Activated CD4-positive, CD25-positive, alpha-beta regulatory T cell (primary cell): ENCODE results near the gene MEIS2.

Source experiments
- DNase-seq, 4 experiments: peaks; one replicate each; lab custom pipeline; 2025; lab: John Stamatoyannopoulos, UW

The MEIS2 gene

DNA sequence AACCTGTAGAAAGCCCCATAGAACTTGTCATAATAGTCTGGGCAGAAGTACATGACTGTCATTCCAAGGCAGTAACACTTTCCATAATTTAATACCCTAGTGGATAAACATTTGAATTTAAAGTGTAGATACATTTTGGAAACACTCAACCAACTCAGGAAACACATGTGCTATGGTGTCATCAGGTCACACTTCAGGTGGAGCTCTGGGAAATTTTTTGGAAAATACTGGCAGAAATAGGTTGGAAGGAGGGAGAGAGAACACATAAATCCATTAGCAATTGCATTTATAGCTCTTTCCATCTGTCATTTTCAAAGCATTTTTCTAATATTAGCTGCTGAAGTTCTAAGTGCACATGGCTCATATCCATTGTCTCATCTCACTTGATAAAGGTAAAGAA lies 135.7 kb downstream of the MEIS2 start:
- DNase-seq, result no peak

DNA sequence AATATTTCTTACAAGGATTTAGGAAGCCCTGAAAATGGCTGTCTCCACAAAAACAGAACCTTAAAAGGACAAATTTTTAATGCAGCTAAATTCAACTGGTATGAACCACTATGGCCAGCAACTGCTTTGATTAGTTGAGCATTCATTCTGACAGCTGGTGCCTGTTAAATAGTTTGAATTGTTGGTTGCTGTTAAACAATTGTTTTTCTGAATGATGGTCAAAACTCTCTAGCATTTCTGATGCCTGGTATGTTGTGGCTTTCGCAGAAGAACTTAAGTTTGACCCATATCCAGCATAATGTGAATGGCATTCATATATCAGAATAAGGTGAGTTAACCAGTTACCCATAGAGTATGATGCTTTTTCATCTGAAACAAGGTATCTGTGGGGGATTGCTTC lies 138.4 kb downstream of the MEIS2 start:
- DNase-seq, result no peak

DNA sequence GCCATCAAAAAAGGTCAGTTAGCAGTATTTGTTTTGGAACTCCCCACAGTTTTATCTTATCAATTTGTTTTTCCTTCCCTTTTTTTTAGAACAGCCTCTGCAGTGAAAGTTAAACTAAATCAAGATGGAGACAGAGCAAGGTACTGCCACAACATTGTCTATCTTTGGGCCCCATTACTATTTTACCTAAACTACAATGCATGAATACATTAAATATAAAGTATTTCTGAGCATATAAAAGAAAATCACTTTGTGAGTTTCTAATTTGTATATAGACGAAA lies 139.5 kb downstream of the MEIS2 start:
- no peak for DNase-seq

DNA sequence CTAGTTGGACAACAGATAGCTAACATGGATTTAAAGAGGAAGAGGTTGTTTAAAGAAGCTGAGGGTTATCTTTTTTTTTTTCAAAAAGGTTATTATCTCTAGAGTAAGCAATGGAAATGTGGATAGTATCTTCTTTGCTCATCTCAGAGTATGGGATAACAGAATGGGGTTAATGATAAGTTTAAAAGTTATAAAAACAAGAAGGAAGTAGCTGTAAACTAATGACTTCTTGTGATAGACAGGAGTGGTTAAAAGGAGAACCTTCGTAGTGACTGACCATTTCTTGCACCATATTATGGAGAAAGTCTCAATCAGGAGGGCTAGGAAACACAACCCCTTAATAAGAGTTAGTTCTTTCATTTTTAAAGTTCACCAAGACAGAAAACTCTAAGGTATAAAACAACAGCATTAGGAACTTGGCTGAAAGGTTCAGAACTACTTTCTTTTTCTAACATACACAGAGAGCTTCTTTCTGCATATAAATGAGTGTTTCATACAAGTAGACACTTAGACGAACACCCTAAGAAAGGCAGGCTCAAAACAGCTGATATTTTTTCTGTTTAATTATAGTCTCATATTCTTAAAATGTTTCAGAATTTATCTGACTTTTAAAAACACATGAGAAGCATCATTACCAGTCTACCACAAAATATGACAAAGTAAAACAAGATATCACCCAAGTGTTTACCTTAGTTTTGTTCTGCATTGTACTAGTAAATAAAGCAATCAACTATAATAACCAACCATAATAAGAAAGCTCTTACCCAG lies 140.0 kb downstream of the MEIS2 start:
- DNase-seq, result no peak

DNA sequence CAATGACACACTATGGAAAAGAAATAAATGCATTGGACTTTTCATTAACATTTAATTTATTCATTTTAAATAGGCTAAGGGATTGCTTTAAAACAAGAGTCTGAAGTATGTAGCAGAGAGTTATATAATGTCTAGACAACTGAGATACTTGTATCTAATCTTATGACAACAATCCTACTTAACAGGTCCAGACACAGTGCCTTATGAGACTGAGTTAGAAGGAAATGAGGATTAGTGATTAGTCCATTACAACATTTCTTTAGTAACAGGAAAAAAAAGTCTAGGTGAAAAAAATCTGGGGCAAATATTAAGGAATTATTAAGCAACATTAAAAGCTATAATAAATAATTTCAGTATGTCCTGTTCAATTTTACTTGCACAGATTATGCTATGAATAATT lies 140.6 kb downstream of the MEIS2 start:
- DNase-seq, result no peak

DNA sequence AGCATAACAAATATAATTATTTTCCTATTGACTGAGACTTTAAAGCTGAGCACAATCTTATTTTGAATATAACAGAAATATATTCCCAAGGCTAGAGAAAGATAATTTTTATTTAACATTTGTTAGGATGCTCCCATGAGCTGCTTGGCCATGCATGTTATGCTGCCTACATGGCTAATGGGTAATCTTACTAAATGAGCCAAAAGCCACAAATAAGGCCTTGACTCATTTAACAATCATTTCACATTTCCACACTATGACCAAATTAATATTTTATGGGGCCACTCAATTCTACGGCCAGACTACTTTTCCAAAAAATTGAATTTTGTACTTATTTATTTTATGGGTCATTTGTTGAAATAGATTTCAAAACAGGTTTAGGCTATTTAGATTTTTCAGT lies 141.7 kb downstream of the MEIS2 start:
- no peak for DNase-seq

DNA sequence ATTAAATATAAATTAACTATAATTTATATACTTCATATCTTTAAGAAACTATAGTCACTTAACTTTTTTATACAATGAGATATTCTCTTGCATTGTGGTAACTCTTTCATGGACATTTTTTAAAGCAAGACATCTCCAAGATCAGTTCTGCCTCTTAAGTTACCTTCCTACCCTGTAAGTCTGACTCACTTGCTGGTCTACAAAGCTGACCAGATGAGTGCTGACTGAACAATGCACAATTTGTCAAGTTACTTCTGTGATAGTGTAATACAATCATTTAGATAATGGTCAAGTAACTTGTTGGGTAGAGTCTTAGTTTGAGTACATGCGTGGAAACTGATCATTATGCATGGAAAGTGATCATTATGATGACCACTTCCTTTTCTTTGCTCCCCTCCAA lies 145.9 kb downstream of the MEIS2 start:
- DNase-seq, result no peak

DNA sequence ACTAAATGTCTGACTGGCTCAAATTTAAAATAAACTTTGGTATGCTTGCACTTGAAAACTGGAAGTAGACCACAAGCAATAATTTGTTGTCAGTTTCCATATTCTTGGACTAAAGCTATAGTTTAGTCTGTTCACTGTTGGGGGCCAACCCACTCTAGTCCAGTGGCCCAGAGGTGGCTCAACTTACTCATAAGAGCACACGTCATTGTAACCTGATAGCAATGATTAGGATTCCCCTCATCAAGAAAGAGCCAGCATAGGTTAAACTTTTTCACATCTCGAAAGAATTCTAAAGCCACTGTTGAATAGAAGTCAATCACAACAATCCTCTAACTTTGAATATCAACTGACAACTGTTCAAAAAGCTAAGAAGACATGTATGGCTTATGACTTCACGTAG lies 147.0 kb downstream of the MEIS2 start:
- no peak for DNase-seq

DNA sequence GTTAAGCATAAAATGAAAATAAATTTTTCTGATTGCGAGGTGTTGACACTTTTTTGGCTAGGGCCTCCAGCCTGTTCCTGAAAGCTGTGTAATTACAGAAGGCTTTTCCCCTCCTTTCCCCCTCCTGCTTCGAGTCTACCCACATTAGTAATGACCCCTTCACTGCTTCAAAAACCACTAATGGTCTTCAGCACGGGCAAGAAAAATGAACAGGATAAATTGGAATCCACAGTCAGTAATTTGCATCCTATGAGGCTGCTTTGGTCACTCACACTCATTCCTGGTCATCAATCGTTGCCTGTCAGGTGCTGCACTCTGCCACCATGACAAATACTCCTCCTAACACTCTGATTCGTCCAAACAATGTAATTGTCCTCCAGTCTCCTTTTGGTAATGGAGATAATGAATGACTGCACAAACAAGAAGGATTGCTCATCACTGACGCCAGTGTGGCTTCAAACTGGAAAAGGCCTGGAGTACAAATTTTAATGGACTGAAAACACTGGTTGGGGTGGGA lies 148.6 kb downstream of the MEIS2 start:
- no peak for DNase-seq

DNA sequence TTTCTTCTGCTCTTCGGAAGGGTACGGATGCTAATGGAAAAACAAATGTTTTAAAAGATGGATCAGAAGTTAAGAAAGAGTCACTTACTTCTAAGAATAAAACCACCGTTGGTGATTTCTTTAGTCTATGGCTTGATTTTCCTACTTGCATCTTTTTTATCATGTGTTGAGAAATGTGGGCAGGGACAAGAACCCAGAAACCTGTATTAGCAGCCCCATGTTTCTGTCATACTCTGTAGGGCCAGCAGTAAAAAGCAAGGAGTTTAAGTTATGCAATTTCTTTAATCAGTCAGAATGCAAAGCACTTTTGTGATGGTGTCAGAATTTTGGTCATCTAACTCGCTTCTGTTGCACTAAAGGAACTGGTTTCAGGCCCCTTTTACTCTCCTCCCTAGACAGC lies 150.0 kb downstream of the MEIS2 start:
- DNase-seq, result no peak

DNA sequence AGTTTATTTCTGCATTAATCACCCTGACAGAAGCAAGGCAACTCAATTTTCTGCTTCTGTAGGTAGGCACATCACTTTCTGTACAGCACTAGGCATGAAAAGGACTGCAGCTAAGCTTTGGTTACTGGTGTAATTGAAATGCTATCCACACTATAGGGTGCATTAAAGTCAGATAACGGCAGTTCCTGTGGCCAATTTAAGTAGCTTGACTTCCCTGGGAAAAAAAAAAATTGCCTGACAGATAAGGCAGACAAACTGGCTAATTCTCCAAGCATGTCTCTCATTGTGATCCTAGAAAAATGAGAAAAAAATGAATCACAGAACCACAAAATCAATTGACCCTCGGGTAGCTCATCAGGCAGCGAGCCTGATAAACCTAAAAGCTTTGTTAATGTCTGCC lies 151.4 kb downstream of the MEIS2 start:
- no peak for DNase-seq

DNA sequence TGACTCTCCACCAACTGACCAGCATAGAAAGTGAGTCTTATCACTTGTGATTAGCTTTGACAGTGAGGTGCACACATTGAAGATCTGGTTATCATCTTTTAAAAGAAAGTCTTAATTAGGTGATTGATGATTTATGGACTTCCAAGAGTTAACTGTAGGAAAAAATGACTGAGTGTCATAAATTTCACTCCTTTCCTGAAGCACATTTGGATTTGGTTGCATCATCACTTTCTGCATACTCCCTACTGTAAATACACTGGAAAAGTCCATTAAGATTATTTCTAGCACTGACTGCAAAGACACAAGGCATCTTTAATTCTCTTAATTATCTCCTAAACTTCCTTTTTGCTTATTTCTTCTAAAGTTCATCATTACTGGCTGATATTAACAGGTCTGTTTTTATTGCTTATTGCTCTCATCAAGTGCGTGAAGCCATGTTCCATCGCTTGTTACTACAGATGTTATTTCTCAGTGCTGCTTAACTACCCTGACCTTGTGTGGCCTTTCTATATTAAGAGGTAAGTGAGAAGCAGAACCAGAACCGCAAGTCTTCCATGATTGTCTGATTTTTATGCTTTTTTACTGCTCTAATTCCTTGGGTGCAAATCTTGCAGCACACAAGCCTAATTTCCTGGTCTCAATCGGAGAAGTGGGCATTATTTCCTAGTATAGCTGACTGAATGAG lies 153.2 kb downstream of the MEIS2 start:
- no peak for DNase-seq

DNA sequence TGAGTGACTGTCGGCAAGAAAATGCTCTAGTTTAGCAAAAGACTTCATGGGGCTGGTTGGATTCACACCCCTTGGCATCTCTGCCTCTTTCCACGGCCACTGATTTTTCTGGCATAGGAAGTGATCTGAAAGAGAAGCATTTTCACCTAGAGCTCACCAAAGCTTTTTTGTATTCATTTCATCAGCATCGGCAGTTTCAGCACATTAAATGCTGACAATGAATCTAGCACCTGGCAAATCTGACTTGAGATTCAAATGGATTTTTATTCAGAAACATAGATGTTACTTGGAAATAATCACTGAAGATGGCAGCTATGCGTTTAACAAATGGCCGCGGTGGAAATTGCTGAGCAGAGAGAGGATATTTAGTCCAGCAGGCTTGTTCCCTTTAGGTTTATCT lies 155.9 kb downstream of the MEIS2 start:
- no peak for DNase-seq

DNA sequence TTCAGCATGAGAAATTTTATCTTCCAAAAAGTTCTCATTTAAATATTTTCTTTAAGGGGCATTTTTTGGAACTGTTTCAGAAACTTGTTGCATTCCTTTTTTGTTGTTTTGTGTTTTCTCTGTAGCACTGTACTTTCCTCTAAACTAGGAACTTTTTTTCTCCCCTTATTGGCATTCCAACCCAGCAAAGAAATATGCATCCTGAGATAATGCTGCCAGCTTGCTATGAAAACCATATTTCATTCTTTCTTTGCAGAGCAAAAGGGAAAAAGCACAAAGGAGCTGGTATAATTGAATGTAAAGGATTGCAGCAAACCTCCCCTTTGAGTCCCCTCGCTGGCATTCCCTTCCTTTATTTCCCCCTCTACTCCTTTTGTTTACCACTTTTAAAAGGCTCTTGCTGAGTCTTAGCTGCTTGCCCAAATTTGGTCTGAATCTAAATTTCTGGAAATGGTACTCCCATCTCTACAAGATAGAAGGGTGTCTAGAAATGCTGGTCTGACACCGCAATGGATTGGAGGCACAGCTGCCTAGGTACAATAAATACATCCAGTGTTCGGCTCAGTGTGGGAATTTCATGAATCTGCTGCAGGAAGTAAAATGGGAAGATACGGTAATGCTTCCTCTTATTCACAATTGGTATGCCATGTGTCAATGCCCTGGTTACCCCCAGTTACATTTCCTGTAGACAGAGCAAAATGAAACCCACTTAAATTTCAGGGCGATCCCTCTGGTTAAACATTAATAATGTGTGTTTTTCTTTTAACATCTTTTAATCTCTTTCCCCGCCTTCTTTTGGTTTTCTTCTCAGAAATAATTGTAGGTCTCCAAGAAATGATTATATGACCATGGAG lies 156.6 kb downstream of the MEIS2 start:
- no peak for DNase-seq

DNA sequence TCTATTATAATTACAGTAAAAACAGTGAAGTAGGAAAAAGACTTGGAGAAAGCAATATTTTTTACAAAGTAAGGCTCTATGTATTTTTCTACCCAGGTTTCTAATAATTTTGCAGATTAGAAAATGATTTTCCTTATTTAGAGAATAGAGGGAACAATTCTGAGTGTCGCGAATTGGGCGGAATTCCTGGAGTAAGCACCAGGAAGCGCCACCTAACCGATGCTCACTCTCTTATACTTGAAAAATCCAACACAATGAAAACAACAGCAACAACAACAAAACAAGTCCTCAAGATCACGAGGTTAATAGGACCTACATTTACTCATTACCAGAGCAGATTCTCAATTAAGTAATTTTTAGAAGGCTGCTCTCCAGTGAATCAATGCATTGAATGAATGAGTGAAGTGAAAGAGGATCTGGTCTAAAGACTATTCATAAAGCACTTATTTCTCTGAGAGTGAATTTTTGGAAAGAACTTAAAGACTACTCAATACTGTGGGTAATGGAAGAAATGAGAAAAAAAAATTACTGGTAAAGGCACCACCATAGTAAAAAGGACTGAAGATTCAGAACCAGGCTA lies 158.0 kb downstream of the MEIS2 start:
- no peak for DNase-seq

DNA sequence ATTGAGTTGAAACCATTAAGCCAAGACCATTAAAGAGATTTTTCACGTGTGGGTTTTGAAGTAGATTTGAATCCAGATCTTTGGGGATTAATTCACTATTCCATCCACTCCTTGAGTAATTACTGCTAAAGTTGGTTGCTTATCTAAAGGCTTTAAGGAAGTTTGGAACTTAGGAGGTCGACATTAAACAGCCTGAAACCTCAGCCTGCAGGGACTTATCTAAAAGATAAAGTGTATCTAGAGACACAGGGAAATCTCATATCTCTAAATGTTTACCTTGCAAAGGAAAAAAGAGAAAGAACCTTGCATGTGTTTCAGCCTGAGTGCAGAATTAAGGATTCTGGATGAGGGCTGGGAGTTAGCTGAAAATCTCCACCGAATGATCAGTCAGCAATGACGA lies 158.6 kb downstream of the MEIS2 start:
- no peak for DNase-seq

DNA sequence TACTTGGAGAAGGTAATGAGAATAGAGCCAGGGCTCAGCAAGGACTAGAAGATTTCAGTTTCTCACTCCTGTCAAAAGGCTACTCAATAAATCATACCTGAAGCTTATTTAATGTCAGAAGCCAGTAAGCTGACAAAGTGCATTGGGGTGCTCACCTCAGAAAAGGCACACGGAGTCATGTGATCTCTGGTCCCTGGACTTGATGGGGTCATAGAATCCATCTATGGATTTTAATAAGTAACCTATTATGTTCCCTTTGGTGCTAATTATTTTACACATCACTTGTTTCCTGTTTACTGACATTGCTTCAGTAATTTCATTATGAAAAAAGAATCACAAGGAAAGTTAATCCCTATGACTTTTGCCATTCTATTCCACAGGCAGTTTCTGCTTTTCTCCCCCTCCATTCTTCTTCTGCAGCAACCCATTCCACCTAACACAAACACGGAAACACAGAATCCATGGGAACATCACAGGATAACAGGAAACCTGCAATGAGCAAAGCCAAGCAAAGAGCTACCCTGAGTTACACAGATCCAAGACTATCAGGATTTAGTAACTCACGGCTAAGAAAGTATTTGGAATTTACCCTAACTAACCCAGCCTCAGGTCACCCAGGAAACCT lies 159.6 kb downstream of the MEIS2 start:
- no peak for DNase-seq

DNA sequence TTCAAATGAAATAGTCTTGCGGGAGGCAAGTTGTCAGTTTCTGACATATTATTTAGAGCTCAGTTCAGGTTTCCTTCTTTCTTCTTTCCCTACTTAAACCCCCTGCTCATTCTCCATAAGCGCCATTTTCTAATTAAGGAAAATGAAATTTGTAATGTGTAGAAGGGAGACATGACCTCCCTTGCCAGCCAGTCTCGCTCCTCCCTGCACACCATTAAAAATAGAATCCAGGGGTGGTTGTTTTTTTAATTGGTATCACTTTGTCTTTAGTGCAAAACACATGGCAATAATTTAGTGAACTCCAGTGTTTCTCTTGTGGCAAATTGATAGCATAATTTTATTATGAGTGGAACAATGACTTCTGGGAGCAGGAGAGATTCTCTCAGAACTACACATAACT lies 160.1 kb downstream of the MEIS2 start:
- DNase-seq, result no peak

DNA sequence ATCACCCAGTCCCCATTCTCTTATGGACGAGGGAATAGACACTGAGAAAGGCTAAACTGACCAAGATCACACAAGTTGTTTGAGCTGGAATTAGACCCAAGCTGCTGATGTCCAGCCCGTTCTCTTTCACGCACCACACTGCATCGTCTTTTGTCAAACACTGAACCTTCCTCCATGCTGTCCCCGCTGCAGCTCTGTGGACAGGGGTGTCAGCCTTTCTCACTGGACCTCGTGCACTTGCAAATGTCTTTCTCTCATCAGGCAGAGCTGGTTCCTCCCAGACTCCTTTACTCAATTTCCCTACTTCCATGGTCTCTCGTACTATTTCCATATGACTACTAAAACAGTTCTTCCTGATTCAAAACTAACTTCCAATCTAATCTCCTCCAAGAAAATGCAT lies 161.6 kb downstream of the MEIS2 start:
- no peak for DNase-seq

DNA sequence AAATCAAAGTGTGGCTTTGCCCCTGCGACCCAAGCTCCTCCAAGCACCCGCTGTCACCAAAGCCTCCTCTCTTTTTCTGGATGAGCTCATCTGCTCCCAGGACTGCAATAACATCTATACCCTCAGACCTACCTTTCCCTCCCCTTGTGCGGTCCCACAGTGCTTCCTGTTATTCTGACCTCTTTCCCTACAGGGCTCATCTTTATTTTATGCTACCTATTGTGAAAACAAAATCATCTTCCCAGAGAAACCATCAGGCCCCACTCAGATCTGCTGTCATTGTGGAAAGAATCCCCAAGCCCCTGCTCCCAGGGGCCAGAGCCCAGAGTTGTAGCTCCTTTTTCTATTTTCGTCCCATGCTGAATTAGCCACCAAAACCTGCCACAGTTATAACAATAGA lies 162.2 kb downstream of the MEIS2 start:
- no peak for DNase-seq

DNA sequence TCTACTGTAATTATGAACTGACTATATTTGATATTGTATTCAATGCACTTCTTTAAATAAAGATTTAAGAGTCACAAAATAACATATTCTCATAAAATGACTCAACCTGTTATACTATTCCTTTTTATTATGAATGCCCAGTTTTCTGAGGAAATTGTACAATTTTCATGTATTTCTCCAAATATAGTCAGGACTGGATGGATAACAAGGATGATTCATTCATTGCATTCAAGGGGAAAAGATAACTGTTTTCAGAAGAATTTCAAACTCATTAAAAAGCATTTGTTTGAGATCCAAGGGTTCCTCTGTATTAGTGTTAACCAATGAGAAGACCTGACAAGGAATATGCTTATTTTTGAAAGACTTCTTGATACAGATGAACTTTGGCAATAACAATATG lies 163.7 kb downstream of the MEIS2 start:
- no peak for DNase-seq
